LoVo (cell line): ENCODE data around the gene LRRN2.

ENCODE experiments used
- DNase-seq: peaks from one replicate; pipeline ENCODE4 v3.0.0-alpha.2; 2016; ENCODE audit warnings: low spot score

LRRN2 gene

GRCh38 chr1:204600203-204600602 is 85.3 kb downstream of the LRRN2 start:
- DNase-seq = no peak

- no peak for DNase-seq
Observed at GRCh38 chr1:204599596-204599995, 85.9 kb downstream of the LRRN2 start.

GRCh38 chr1:204599098-204599497 is 86.4 kb downstream of the LRRN2 start:
- no peak for DNase-seq

GRCh38 chr1:204598319-204598969 is 87.1 kb downstream of the LRRN2 start:
- DNase-seq = no peak

GRCh38 chr1:204592246-204592948 is 93.1 kb downstream of the LRRN2 start:
- DNase-seq = no peak

- no peak for DNase-seq
Observed at GRCh38 chr1:204591473-204592090, 94.0 kb downstream of the LRRN2 start.

GRCh38 chr1:204589409-204590038 is 96.0 kb downstream of the LRRN2 start:
- no peak for DNase-seq

- no peak for DNase-seq
Observed at GRCh38 chr1:204588826-204589225, 96.7 kb downstream of the LRRN2 start.

GRCh38 chr1:204587621-204588020 is 97.9 kb downstream of the LRRN2 start:
- DNase-seq = no peak

GRCh38 chr1:204584699-204585372 is 100.7 kb downstream of the LRRN2 start:
- DNase-seq = no peak

GRCh38 chr1:204583909-204584632 is 101.5 kb downstream of the LRRN2 start:
- DNase-seq = no peak

GRCh38 chr1:204581759-204582158 is 103.8 kb downstream of the LRRN2 start:
- no peak for DNase-seq

GRCh38 chr1:204580862-204581261 is 104.7 kb downstream of the LRRN2 start:
- no peak for DNase-seq

GRCh38 chr1:204579681-204580080 is 105.9 kb downstream of the LRRN2 start:
- DNase-seq = no peak

GRCh38 chr1:204578867-204579664 is 106.5 kb downstream of the LRRN2 start:
- no peak for DNase-seq

- no peak for DNase-seq
Observed at GRCh38 chr1:204577794-204578478, 107.6 kb downstream of the LRRN2 start.

GRCh38 chr1:204576422-204576821 is 109.1 kb downstream of the LRRN2 start:
- DNase-seq = no peak

GRCh38 chr1:204575221-204576190 is 110.0 kb downstream of the LRRN2 start:
- no peak for DNase-seq

- DNase-seq = no peak
Observed at GRCh38 chr1:204574865-204575163, 110.7 kb downstream of the LRRN2 start.
